Measurements from ENCODE around the gene RPL13. TPM values are rescaled to one million over a fixed set of nuclear protein-coding genes. Genes with fewer than 3 reads are reported as not detected.

RPL13 gene
- total RNA-seq, 1 experiment from 2014 or later = 2,157 TPM

DNA sequence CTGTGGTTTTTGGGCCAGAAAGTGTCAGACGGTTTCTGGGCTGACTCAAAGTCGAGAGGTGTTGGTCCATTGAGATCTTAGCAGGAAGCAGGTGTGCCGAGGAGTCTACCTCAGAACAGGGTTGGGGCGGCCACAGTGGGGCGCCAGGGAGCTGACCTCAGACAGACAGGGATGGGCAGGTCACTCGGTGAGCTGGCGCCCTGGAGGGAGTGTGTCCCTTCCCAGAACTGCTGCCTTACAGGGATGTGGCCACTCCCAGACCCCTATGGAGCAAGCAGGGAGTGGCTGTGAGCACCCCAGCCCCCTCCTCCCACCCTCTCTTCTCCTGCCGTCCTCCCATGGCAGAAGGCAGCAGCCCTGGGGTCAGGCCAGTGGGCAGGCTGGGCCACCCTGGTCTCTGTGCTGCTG, 39.0 kb downstream of the RPL13 start:
- Histone ChIP-seq H2AK5ac (ENCODE audit: insufficient read length, low read length) (no peak overlapping the region), H2AFZ (ENCODE audit: low read length) (no peak overlapping the region), H3K79me1 (ENCODE audit: insufficient read depth, low read depth, low read length, poor library complexity, severe bottlenecking) (no peaks in the 10 kb centered on the region), H2BK20ac (ENCODE audit: low read depth, low read length, poor library complexity, severe bottlenecking) (no peak overlapping the region), H3K9me3 (ENCODE audit: control insufficient read depth, low read depth, low read length) (no peaks in the 10 kb centered on the region), H3K23ac (ENCODE audit: insufficient read length, low read depth, low read length) (no peak overlapping the region), H2BK120ac (ENCODE audit: low read depth, low read length, poor library complexity, severe bottlenecking) (no peak overlapping the region), H4K8ac (replicated peaks; ENCODE audit: insufficient read length, low read depth, low read length) (no peak overlapping the region), H3K14ac (ENCODE audit: insufficient read depth, low read length) (no peak overlapping the region), H3K27me3 (ENCODE audit: insufficient read depth, low read length) (no peaks in the 10 kb centered on the region), H2BK12ac (ENCODE audit: insufficient read length, low read depth, low read length) (no peak overlapping the region), H2BK15ac (ENCODE audit: low read depth, low read length) (no peak overlapping the region), H3K18ac (ENCODE audit: insufficient read length, low read depth, low read length) (no peak overlapping the region), H3K27ac (ENCODE audit: insufficient read length, low read depth, low read length) (no peak overlapping the region), H3K23me2 (ENCODE audit: insufficient read length, low read depth, low read length, poor library complexity, severe bottlenecking) (no peaks in the 10 kb centered on the region), H2BK5ac (ENCODE audit: insufficient read length, low read length) (no peak overlapping the region), H3K4me1 (ENCODE audit: insufficient read depth, low read length) (no peaks in the 10 kb centered on the region; the same call in 1 of the 2 replicates), H4K5ac (ENCODE audit: insufficient read length, low read depth, low read length) (no peak overlapping the region), H3K56ac (ENCODE audit: insufficient read length, low read depth, low read length) (no peak overlapping the region), H3K79me2 (ENCODE audit: insufficient read depth, low read length) (no peaks in the 10 kb centered on the region), H3K4ac (ENCODE audit: low read depth, low read length) (no peak overlapping the region), H4K20me1 (ENCODE audit: control insufficient read depth, insufficient read depth, insufficient read length) (no peaks in the 10 kb centered on the region), H3T11ph (ENCODE audit: low read length) (no peak overlapping the region), H3K9ac (ENCODE audit: extremely low read depth, insufficient read length, low read length) (no peak overlapping the region), H4K91ac (ENCODE audit: insufficient read length, low read depth, low read length) (no peak overlapping the region), H3K4me2 (ENCODE audit: insufficient read depth, insufficient read length, low read length) (no peak overlapping the region)
- Mint-ChIP-seq H3K4me1 (peaks cover 5 to 12% of the 10 kb centered on the region in 2 experiments), H3K4me3 (no peak overlapping the region), H3K36me3 (ENCODE audit: insufficient read depth in 1 of 3, low read depth in 3 of 3) (0 out of 7 replicates have a peak, but pooled peaks cover 0 to 3% (median 0%) of the 10 kb centered on the region in 3 experiments), H3K27ac (0 out of 7 replicates have a peak overlapping the region, but pooled peaks of 1 of the 3 experiments have one; percentile 68), H3K27me3 (ENCODE audit: low read depth) (peaks cover 4% of the 10 kb centered on the region), H3K9me3 (no peaks in the 10 kb centered on the region; a peak in 1 of 5 replicates)
- TF ChIP-seq CTCF (conservative IDR thresholded peaks at IDR 0.05) = peak; percentile 72
- DNase-seq = peak; percentile 89
- WGBS (ENCODE audit: extremely low coverage, insufficient read length, low lambda C conversion rate) = no CpG with 5 or more reads among the region's 8 CpGs
